Neural crest cell (in vitro differentiated cells): ENCODE data around the gene AUP1. TPM values are rescaled to one million over a fixed set of nuclear protein-coding genes. Genes with fewer than 3 reads are reported as not detected.

Experiments
- DNase-seq: peaks from one replicate; pipeline ENCODE4 v3.0.0; 2021; ENCODE audit warnings: low read depth, mixed read lengths, low spot score
- H3K27ac Mint-ChIP-seq: one replicate; pipeline ENCODE4 v1.8.0; 2021; ENCODE audit warnings: mild to moderate bottlenecking, mixed read lengths; ENCODE audit not compliant: unreplicated experiment
- H3K27me3 Mint-ChIP-seq: 2 replicates; pipeline ENCODE4 v1.8.0; 2021; ENCODE audit warnings: low read depth, mild to moderate bottlenecking, mixed read lengths
- H3K36me3 Mint-ChIP-seq: 2 replicates; pipeline ENCODE4 v1.8.0; 2021; ENCODE audit warnings: low read depth, mild to moderate bottlenecking, mixed read lengths
- H3K4me1 Mint-ChIP-seq: 2 replicates; pipeline ENCODE4 v1.8.0; 2021; ENCODE audit warnings: mixed read lengths
- H3K4me3 Mint-ChIP-seq: one replicate; pipeline ENCODE4 v1.8.0; 2021; ENCODE audit warnings: mild to moderate bottlenecking, mixed read lengths
- H3K9me3 Mint-ChIP-seq: 2 replicates; pipeline ENCODE4 v1.8.0; 2021; ENCODE audit warnings: mixed read lengths
- total RNA-seq: library from RNA; stranded (reverse); gene quantifications from 2 replicates; pipeline ENCODE4 v1.2.1, GENCODE V29; 2021
- TF ChIP-seq, protein P1 (sequence below): fragments of 200-600 bp; sonication (generic); conservative IDR thresholded peaks from 2 replicates; pipeline ENCODE4 v1.5.0; 2021; ENCODE audit warnings: antibody characterized with exemption, mild to moderate bottlenecking

AUP1 gene
- total RNA-seq, 1 donor from 2014 or later = 113 TPM

DNA sequence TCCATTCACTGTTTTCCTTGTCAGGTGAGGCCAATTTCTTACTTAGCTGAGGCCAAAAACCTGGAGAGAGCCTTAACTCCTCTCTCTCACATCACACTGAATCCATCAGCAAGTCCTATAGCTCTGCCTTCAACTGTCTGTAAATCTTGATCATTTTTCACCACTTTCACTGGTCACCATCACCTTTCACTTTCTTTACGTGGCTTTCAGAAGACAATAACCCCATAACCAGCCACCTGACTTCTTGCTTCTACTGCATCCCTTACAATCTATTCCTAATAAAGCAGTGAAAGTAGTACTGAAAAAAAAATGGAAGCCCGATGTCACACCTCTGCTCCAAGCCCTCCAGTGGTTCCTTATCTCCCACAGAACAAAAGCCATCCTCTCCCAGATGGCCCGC lies 16.5 kb upstream of the AUP1 start:
- H3K36me3 Mint-ChIP-seq = peaks cover 2% of the 10 kb centered on the region
- H3K4me3 Mint-ChIP-seq = no peak overlapping the region
- peaks cover 9% of the 10 kb centered on the region for H3K27me3 Mint-ChIP-seq
- H3K9me3 Mint-ChIP-seq = no peaks in the 10 kb centered on the region
- no peak for DNase-seq
- TF ChIP-seq, protein P1, sequence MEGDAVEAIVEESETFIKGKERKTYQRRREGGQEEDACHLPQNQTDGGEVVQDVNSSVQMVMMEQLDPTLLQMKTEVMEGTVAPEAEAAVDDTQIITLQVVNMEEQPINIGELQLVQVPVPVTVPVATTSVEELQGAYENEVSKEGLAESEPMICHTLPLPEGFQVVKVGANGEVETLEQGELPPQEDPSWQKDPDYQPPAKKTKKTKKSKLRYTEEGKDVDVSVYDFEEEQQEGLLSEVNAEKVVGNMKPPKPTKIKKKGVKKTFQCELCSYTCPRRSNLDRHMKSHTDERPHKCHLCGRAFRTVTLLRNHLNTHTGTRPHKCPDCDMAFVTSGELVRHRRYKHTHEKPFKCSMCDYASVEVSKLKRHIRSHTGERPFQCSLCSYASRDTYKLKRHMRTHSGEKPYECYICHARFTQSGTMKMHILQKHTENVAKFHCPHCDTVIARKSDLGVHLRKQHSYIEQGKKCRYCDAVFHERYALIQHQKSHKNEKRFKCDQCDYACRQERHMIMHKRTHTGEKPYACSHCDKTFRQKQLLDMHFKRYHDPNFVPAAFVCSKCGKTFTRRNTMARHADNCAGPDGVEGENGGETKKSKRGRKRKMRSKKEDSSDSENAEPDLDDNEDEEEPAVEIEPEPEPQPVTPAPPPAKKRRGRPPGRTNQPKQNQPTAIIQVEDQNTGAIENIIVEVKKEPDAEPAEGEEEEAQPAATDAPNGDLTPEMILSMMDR = no peak
- no peak overlapping the region for H3K27ac Mint-ChIP-seq
- peaks cover 22% of the 10 kb centered on the region for H3K4me1 Mint-ChIP-seq

DNA sequence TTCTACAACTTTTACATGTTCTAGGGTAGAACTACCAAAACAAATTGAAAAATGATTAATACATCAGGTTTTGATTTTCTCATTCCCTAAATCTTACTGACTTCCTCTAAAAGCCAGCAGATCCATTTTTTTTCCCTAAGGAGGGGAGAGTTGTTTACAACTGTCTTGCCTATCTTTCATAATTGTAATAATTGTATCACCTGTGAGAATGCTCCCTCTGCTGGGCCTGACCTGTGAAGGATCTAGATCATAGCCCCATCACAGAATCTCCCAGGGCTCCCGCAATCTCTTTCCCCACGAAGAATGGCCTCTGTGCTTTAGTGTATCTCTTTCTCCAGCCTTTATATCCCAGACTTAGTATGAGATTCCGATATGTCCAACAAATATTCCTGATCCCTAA lies 15.1 kb upstream of the AUP1 start:
- H3K4me3 Mint-ChIP-seq = no peak overlapping the region
- H3K27ac Mint-ChIP-seq = no peak overlapping the region
- peaks cover 10% of the 10 kb centered on the region for H3K4me1 Mint-ChIP-seq
- H3K27me3 Mint-ChIP-seq = peaks cover 8% of the 10 kb centered on the region
- DNase-seq = no peak
- H3K36me3 Mint-ChIP-seq = no peaks in the 10 kb centered on the region
- TF ChIP-seq, protein P1 = no peak
- no peaks in the 10 kb centered on the region for H3K9me3 Mint-ChIP-seq

DNA sequence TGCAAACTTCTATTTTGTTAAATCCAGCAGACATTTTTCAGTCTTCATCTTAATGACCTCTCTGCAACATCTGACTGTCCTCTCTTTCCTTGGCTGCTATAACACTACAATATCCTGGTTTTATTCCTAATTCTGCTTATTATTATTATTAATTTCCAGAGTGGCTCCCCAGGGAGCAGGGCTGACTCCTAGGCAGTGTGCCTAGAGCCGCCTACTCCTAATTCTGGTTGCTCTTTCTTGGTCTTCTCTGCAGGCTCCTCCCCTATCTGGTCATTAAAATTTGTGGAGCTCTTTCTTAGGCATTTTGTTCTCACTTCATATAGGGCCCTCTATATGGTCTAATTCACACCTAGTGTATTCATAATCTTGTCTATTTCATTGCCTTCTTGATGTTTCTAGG lies 13.5 kb upstream of the AUP1 start:
- Mint-ChIP-seq H3K4me1 (peaks cover under 1% of the 10 kb centered on the region), H3K27me3 (peaks cover under 1% of the 10 kb centered on the region), H3K27ac (no peak overlapping the region), H3K36me3 (no peaks in the 10 kb centered on the region), H3K4me3 (no peak overlapping the region), H3K9me3 (no peaks in the 10 kb centered on the region)
- TF ChIP-seq, protein P1 = no peak
- no peak for DNase-seq

DNA sequence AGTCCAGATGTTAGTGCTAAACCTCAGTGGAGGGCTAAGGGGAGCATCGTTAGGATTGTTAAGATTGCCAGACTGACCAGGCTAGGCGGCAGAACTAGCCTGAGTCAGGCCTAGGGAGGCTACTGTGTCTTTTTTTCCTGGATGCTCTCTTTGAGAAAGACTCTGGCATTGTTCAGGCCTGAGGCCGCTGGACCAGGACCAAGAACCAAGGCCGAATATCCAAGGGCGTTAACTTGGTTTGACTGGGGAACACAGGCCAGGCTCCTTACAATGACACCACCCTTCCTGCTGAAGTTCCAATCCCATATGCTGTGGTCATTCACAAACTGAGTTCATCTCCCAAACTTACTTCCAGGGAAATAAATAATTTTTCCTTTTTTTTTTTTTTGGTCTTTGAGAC lies 10.8 kb upstream of the AUP1 start:
- DNase-seq = no peak
- Mint-ChIP-seq H3K36me3 (no peaks in the 10 kb centered on the region), H3K27me3 (no peaks in the 10 kb centered on the region), H3K4me1 (no peaks in the 10 kb centered on the region), H3K4me3 (no peak overlapping the region), H3K9me3 (no peaks in the 10 kb centered on the region), H3K27ac (no peak overlapping the region)
- TF ChIP-seq, protein P1 = no peak

DNA sequence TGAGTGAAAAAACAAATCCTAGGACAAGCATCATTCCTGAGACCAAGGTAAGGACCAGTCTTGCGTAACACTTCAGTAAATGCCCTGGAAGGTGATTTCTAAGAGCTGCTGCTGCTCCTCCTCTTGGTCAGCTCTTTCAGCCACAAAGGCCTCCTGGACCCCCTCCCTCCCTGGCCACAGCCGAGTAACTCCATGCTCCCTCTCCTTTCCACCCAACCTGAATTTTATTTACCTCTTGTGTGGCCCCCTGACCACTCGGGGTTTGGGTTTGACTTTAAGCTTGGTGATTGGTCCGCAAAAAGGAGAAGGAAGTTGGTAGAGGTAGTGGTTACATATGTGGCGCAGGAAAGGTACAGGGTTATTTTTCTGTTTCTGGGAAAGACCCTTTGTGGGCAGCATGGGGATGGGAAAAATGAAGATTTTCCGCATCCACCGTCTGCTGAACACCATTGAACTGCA lies 9.4 kb upstream of the AUP1 start:
- H3K27ac Mint-ChIP-seq = no peak overlapping the region
- H3K4me3 Mint-ChIP-seq = no peak overlapping the region
- no peak for DNase-seq
- TF ChIP-seq, protein P1 = no peak
- no peaks in the 10 kb centered on the region for H3K27me3 Mint-ChIP-seq
- H3K9me3 Mint-ChIP-seq = no peaks in the 10 kb centered on the region
- no peaks in the 10 kb centered on the region for H3K4me1 Mint-ChIP-seq
- H3K36me3 Mint-ChIP-seq = no peaks in the 10 kb centered on the region

DNA sequence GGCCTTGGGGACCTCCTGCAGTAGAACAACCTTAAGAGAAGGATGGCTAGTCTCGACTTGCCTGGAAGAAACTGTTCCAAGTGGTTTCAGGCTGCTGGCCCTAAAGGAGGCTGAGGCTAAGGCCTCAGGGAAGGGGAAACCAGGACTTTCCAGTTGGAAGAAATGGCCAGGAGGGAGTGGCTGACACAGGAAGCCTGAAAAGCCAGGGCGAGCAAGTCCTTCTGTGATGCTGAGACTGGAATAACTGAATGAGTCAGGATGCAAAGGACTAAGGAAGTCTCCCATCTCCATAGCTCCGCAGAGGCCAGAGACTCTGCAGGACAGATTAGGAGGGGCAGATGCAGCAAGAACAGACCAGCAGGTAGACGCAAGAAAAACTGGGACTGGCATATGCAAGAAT lies 7.6 kb upstream of the AUP1 start:
- Mint-ChIP-seq H3K4me3 (no peak overlapping the region), H3K27me3 (no peaks in the 10 kb centered on the region), H3K9me3 (no peaks in the 10 kb centered on the region), H3K27ac (no peak overlapping the region), H3K36me3 (peaks cover 3% of the 10 kb centered on the region), H3K4me1 (peaks cover 7% of the 10 kb centered on the region)
- no peak for DNase-seq
- TF ChIP-seq, protein P1 = no peak
